HG02885 (cell line): Measurements from ENCODE around the gene ZNF213.
"Not testable (repeated sequence)": the region's sequence is repeated elsewhere in the genome, so short reads cannot be mapped to it uniquely, and the experiment has no call there.

Source experiments
- ATAC-seq: cut with Tn5 transposase; IDR thresholded peaks from one replicate; pipeline ENCODE4 v1.9.1; 2021; ENCODE audit warnings: mild to moderate bottlenecking; ENCODE audit not compliant: unreplicated experiment, poor library complexity

The ZNF213 gene

GRCh38 chr16:3164121-3164991 lies 29.5 kb downstream of the ZNF213 start:
- ATAC-seq: no peak

- no peak for ATAC-seq
Observed at GRCh38 chr16:3165111-3165822, 30.4 kb downstream of the ZNF213 start.

- no peak for ATAC-seq
Observed at GRCh38 chr16:3166505-3166886, 31.7 kb downstream of the ZNF213 start.

GRCh38 chr16:3168729-3169128 lies 33.9 kb downstream of the ZNF213 start:
- ATAC-seq: not testable (repeated sequence)

GRCh38 chr16:3170440-3171180 lies 35.8 kb downstream of the ZNF213 start:
- no peak for ATAC-seq

GRCh38 chr16:3171181-3171854 lies 36.5 kb downstream of the ZNF213 start:
- peak; percentile 44 for ATAC-seq

- ATAC-seq: peak; percentile 49
Observed at GRCh38 chr16:3171855-3172593, 37.2 kb downstream of the ZNF213 start.

- no peak for ATAC-seq
Observed at GRCh38 chr16:3173892-3174617, 39.2 kb downstream of the ZNF213 start.

- ATAC-seq: no peak
Observed at GRCh38 chr16:3174618-3175148, 39.9 kb downstream of the ZNF213 start.

- no peak for ATAC-seq
Observed at GRCh38 chr16:3175157-3176093, 40.6 kb downstream of the ZNF213 start.

GRCh38 chr16:3179651-3180050 lies 44.8 kb downstream of the ZNF213 start:
- ATAC-seq: no peak

GRCh38 chr16:3180445-3180878 lies 45.6 kb downstream of the ZNF213 start:
- no peak for ATAC-seq

GRCh38 chr16:3182293-3182607 lies 47.4 kb downstream of the ZNF213 start:
- not testable (repeated sequence) for ATAC-seq

- no peak for ATAC-seq
Observed at GRCh38 chr16:3182608-3183444, 48.0 kb downstream of the ZNF213 start.

- ATAC-seq: no peak
Observed at GRCh38 chr16:3183445-3184139, 48.8 kb downstream of the ZNF213 start.

GRCh38 chr16:3186946-3187690 lies 52.3 kb downstream of the ZNF213 start:
- ATAC-seq: no peak
